GM12874 (cell line): ENCODE results near the gene KLHL41.

Experiments used
- CTCF ChIP-seq: IDR thresholded peaks from 2 replicates; pipeline ENCODE4 v1.5.1; 2011; ENCODE audit warnings: low read depth, mild to moderate bottlenecking, control low read depth, low read length, moderate library complexity; ENCODE audit not compliant: insufficient read depth

The KLHL41 gene

GRCh38 chr2:169525434-169525833, 15.9 kb downstream of the KLHL41 start:
- no peak for TF ChIP-seq CTCF

GRCh38 chr2:169526451-169526850, 16.9 kb downstream of the KLHL41 start:
- no peak for TF ChIP-seq CTCF

GRCh38 chr2:169528271-169528701, 18.8 kb downstream of the KLHL41 start:
- TF ChIP-seq CTCF: peak; percentile 76

- TF ChIP-seq CTCF: no peak
Measured at GRCh38 chr2:169540146-169540545, 30.6 kb downstream of the KLHL41 start.

- no peak for TF ChIP-seq CTCF
Measured at GRCh38 chr2:169542433-169542832, 32.9 kb downstream of the KLHL41 start.

GRCh38 chr2:169546756-169547155, 37.3 kb downstream of the KLHL41 start:
- no peak for TF ChIP-seq CTCF

GRCh38 chr2:169561364-169561763, 51.9 kb downstream of the KLHL41 start:
- no peak for TF ChIP-seq CTCF

- TF ChIP-seq CTCF: no peak
Measured at GRCh38 chr2:169562519-169562918, 53.0 kb downstream of the KLHL41 start.
